ENCODE results near the gene TNFRSF19. TPM values are rescaled to one million over a fixed set of nuclear protein-coding genes. Genes with fewer than 3 reads are reported as not detected.

Gene TNFRSF19
- total and polyA plus RNA-seq, 10 of the 15 experiments (the other 5 are each of a cell fraction or from before 2014, with no cell fraction given), result 16.4 to 46.2 (median 35.4) TPM

GRCh38 chr13:23615395-23616081 lies 45.3 kb downstream of the TNFRSF19 start:
- no peak for ATAC-seq
- no peaks in the 10 kb centered on the region; the same call in 1 of the 2 replicates for H3K79me2 ChIP-seq (ENCODE audit: control insufficient read depth, insufficient read depth, low read length)
- TF ChIP-seq, protein P1, sequence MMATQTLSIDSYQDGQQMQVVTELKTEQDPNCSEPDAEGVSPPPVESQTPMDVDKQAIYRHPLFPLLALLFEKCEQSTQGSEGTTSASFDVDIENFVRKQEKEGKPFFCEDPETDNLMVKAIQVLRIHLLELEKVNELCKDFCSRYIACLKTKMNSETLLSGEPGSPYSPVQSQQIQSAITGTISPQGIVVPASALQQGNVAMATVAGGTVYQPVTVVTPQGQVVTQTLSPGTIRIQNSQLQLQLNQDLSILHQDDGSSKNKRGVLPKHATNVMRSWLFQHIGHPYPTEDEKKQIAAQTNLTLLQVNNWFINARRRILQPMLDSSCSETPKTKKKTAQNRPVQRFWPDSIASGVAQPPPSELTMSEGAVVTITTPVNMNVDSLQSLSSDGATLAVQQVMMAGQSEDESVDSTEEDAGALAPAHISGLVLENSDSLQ (IDR thresholded peaks at IDR 0.05), result no peak
- TF ChIP-seq ESRRA (IDR thresholded peaks at IDR 0.05; ENCODE audit: low read length), result no peak
- no peak for TF ChIP-seq NBN (IDR thresholded peaks at IDR 0.05)
- no peak for TF ChIP-seq BHLHE40 (IDR thresholded peaks at IDR 0.05; ENCODE audit: borderline replicate concordance in 1 of 2, low read depth in 2 of 2, low read length in 1 of 2)
- TF ChIP-seq ZZZ3 (IDR thresholded peaks at IDR 0.05; ENCODE audit: control insufficient read depth, insufficient read length, low read depth), result no peak
- no peak for TF ChIP-seq BACH1 (IDR thresholded peaks at IDR 0.05; ENCODE audit: borderline replicate concordance)
- no peak for TF ChIP-seq ZNF207 (IDR thresholded peaks at IDR 0.05; ENCODE audit: borderline replicate concordance)
- TF ChIP-seq MTA3 (IDR thresholded peaks at IDR 0.05; ENCODE audit: borderline replicate concordance, low read length), result no peak
- TF ChIP-seq RAD51 (IDR thresholded peaks at IDR 0.05), result no peak
- no peak for TF ChIP-seq POU2F2 (IDR thresholded peaks at IDR 0.05; ENCODE audit: borderline replicate concordance, low read depth, low read length)
- no peak for TF ChIP-seq EZH2 (IDR thresholded peaks at IDR 0.05; ENCODE audit: borderline replicate concordance, control insufficient read depth, low read depth, low read length)
- no peak for TF ChIP-seq E2F4 (IDR thresholded peaks at IDR 0.05; ENCODE audit: low read depth, low read length)
- no peak for TF ChIP-seq HDAC2 (IDR thresholded peaks at IDR 0.05)
- no peak for TF ChIP-seq WRNIP1 (IDR thresholded peaks at IDR 0.05; ENCODE audit: borderline replicate concordance, low read depth, low read length)
- TF ChIP-seq SMAD5 (IDR thresholded peaks at IDR 0.05; ENCODE audit: low read depth), result no peak
- no peak for TF ChIP-seq RAD21 (IDR thresholded peaks at IDR 0.05; ENCODE audit: insufficient read depth, low read depth, low read length)
- TF ChIP-seq NFYA (IDR thresholded peaks at IDR 0.05; ENCODE audit: borderline replicate concordance, low read depth, low read length), result no peak
- no peak for TF ChIP-seq NFIC (IDR thresholded peaks at IDR 0.05; ENCODE audit: low read depth, low read length)
- no peak for TF ChIP-seq MXI1 (IDR thresholded peaks at IDR 0.05; ENCODE audit: low read depth, low read length)
- no peak overlapping the region for H3K4me2 ChIP-seq (ENCODE audit: control insufficient read depth, insufficient read depth)
- no peaks in the 10 kb centered on the region for H3K27me3 ChIP-seq (replicated peaks in 1 of 2; ENCODE audit: control insufficient read depth in 2 of 2, insufficient read depth in 2 of 2, low read length in 1 of 2)
- in situ Hi-C loops (cut with MboI) (no loop called here), intact Hi-C loops (cut with micrococcal nuclease; ENCODE audit: unreplicated experiment) (loop anchor here (5.0 kb wide), 1 partner anchor 38 kb away; no protein-coding TSS in a partner anchor)
- H3K9me3 ChIP-seq (replicated peaks; ENCODE audit: control insufficient read depth, insufficient read depth, low read length), result no peaks in the 10 kb centered on the region
- POLR2A ChIA-PET, result no interaction called here
- no peak overlapping the region for H3K4me3 ChIP-seq
- DNase-seq (ENCODE audit: low read depth, low spot score), result no peak
- SMC1A ChIA-PET (ENCODE audit: uncharacterized antibody, unreplicated experiment), result interaction anchor here (0.5 to 1.3 kb wide), 2 partner anchors 9 to 125 kb away, joined by 3 to 4 read pairs; no protein-coding TSS in a partner anchor
- 61% methylated on average over 15 of the region's 15 CpGs for WGBS (ENCODE audit: insufficient coverage, insufficient replicate concordance, low lambda C conversion rate, missing lambda C conversion rate)
- peaks cover 0 to 12% of the 10 kb centered on the region in 2 experiments; a peak in 1 of 4 replicates for H3K36me3 ChIP-seq (ENCODE audit: control insufficient read depth in 2 of 2, insufficient read depth in 2 of 2, low read length in 1 of 2)
- no TSS peak for BruUV-seq (replicated peaks)
- H4K20me1 ChIP-seq (ENCODE audit: control insufficient read depth, insufficient read depth), result no peaks in the 10 kb centered on the region
- no peak overlapping the region for H3K9ac ChIP-seq (ENCODE audit: control insufficient read depth, insufficient read depth, low read length)
- peaks cover 2% of the 10 kb centered on the region; the same call in 1 of the 2 replicates for H3K4me1 ChIP-seq (ENCODE audit: control insufficient read depth, insufficient read depth, low read length)
- RAD21 ChIA-PET (ENCODE audit: unreplicated experiment), result no interaction called here
- no peak overlapping the region for H3K27ac ChIP-seq (ENCODE audit: control insufficient read depth, insufficient read depth)
- H2AFZ ChIP-seq (ENCODE audit: control insufficient read depth, low read depth, low read length), result no peak overlapping the region
- CTCF ChIA-PET, result no interaction called here
- no peak for FAIRE-seq

Measured in GM12878 (cell line).